Stimulated activated CD4-positive, alpha-beta T cell treated with anti-CD3 and anti-CD28 coated beads, TNF-alpha, amount 100 ng/mL, for 1 hour (primary cell): ENCODE results near the gene TNNC2.
"Not testable (repeated sequence)": the region's sequence is repeated elsewhere in the genome, so short reads cannot be mapped to it uniquely, and the experiment has no call there.

Source experiments
- DNase-seq, 3 donors: peaks; one replicate each; pipeline ENCODE4 v3.0.0-alpha.2; 2020; ENCODE audit warnings: low read depth in 3 of 3, low spot score in 1 of 3

Gene TNNC2

DNA sequence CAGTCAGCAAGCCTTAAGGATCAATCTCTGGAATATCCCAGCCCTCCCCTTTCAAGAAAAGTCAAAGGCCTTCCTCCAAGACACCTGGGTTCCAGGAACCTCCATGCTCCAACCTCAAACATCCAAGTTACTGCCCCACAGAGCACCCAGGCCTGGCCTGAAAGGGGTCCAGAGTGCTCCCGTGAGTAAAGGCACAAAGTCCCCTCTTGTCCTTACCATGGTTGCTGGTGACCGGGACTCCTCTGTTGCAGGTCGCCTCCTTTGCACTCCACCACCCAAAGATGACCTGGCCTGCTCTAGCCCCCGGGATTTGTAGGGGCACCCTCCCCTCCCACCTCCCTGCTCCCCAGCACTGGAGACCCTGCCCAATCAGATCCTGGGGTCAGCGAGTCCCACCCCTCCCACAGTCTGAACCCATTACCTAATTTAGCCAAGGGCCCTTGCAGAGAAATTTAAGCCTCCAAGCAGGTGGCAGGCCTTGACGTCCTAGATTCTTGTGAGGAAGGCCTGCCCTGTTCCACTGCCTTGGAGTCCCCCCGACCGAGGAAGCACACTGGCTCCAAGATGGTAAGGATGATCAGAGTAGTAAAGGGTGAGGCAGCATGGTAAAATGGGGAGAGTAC lies at the start of gene TNNC2:
TSS of gene TNNC2 (minus strand) at position 283 of the 623 bp plus-strand sequence. CDS start at position 219, 64 bp downstream.
- no peak for DNase-seq

GRCh38 chr20:45874576-45874975 lies 47.5 kb upstream of the TNNC2 start:
- no peak for DNase-seq

GRCh38 chr20:45874104-45874481 lies 47.0 kb upstream of the TNNC2 start:
- DNase-seq: not testable (repeated sequence)

DNA sequence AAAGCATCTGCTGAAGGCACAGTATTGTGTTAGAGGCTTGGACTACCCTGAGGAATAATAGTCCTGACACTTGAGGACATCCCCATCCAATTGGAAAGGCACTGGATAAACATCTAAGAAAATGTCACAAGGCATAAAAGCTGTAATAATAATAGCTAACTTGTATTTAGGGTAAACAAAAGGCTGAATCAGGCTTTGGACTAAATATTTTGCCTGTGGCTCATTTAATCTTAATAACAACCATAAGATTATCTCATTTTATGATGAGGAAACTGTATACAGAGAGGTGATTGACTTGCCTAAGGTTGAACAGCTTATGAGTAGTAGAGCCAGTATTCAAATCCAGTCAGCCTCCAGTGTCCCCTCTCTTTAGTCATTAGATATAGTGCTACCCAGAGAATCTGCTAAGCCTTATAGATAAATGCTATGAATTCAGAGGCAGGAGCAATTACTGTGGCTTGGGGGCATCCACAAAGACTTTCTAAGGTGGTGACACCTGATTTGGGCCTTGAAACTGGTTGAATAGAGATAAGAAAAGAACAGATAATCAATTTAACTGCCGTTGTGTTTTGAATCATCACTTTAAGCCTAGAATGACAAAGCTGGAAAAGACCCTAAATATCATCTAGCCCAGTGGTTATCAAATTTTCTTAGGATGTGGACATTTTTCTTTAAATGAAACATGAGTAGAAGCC lies 46.4 kb upstream of the TNNC2 start:
- no peak for DNase-seq

GRCh38 chr20:45872626-45873025 lies 45.5 kb upstream of the TNNC2 start:
- DNase-seq: no peak

GRCh38 chr20:45867819-45868176 lies 40.7 kb upstream of the TNNC2 start:
- DNase-seq: no peak

- DNase-seq: no peak
These were observed 40.2 kb upstream of the TNNC2 start for GRCh38 chr20:45867136-45867818.

DNA sequence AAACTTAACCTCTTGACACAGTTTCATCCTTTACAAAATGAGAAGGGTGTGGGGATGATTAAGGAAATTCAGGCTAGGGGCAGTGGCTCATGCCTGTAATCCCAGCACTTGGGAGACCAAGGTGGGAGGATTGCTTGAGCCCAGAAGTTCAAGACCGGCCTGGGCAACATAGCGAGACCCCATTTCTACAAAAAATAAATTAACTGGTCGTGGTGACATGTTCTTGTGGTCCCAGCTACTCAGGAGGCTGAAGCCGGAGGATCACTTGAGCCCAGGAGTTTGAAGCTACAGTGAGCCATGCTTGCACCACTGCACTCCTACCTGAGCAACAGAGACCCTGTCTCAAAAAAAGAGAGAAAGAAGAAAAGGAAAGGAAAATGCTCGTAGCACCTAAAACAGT lies 39.3 kb upstream of the TNNC2 start:
- no peak for DNase-seq

GRCh38 chr20:45863543-45864470 lies 36.7 kb upstream of the TNNC2 start:
- no peak for DNase-seq

DNA sequence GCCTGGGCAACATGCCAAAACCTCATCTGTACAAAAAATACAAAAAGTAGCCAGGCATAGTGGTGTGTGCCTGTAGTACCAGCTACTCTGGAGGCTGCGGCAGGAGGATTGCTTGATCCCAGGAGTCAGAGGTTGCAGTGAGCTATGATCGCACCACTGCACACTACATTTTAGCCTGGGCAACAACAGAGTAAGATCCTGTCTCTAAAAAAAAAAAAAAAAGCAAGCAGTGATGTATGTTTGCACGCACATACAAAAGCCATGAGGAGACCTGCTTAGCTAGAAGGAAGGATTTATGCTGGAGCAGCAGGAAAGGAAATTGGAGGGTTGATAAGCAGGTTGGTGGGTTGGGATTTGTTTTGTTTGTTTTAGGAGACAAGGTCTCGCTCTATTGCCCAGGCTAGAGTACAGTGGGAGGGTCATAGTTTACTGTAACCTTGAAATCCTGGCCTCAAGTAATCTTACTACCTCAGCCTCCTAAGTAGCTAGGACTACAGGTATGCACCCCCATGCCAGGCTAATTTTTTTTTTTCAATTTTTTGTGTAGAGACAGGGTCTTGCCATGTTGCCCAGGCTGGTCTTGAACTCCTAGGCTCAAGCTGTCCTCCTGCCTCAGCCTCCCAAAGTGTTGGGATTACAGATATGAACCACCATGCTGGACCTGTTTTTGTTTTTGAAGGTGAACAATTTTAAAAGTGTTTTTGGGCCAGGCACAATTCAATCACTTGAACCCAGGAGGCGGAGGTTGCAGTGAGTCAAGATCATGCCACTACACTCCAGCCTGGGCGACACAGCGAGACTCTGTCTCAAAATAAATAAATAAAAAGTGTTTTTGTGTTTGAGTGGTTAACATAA lies 34.3 kb upstream of the TNNC2 start:
- no peak for DNase-seq

- no peak for DNase-seq
These were observed 33.6 kb upstream of the TNNC2 start for GRCh38 chr20:45860560-45861220.

DNA sequence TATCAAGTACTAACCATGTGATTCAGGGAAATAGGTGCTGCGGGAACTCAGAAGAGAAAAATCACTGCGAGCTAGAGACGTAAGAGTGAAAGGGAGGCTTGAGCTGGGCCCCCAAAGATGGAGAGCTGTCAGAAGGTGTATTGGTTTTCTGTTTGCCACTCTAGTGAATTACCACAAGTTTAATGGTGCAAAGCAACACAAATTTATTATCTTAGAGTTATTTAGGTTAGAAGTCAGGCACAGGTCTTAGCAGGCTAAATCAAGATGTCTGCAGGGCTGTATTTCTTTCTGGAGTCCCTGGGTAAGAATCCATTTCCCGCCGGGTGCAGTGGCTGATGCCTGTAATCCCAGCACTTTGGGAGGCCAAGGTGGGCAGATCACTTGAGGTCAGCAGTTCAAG lies 32.8 kb upstream of the TNNC2 start:
- no peak for DNase-seq

- no peak for DNase-seq
These were observed 30.7 kb upstream of the TNNC2 start for GRCh38 chr20:45857882-45858216.

DNA sequence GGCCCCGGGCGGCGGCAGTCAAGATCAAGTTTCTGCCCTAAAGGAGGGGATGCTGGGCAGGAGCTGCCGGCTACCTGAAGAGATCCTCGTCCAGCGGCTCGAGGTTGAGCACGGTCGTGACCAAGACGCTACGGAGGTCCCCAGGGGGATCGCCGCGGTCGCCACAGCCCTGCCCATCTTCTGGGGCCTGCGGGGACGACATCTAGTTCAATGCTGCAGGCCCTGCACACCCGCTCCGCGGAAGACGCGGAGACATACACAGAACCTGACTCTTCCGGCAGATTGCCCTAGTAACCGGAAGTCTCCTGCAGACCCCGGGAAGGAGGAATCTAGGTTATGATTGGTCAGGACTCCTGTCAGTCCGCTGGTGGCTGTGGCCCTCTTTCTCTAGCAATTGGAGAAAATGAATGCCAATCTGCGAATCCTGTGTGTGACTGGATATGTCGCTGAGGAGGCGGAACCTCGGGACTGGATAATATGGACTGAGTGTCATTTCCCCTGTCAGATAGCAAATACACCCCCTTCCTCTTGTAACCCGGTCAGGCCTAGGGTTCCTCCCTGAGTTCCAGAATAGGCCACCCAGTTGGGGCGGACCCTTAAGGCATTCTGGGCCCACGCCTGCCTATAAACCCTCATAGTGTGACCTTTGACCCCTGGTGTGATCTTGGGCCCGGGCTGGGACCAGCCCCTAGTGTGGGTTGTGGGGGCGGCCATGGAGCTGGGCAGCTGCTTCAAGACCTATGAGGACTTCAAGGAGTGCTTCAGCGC lies 30.2 kb upstream of the TNNC2 start, which contains the start of the genes ACOT8 and ZSWIM3:
TSS of gene ACOT8 (minus strand) at position 279 of the 768 bp plus-strand sequence. CDS start at position 202, 77 bp downstream.
TSS of gene ZSWIM3 (plus strand) at position 501 of the 768 bp plus-strand sequence. CDS start at position 713, 212 bp downstream.
- DNase-seq: peak; percentile 60 to 93 (median 87)

DNA sequence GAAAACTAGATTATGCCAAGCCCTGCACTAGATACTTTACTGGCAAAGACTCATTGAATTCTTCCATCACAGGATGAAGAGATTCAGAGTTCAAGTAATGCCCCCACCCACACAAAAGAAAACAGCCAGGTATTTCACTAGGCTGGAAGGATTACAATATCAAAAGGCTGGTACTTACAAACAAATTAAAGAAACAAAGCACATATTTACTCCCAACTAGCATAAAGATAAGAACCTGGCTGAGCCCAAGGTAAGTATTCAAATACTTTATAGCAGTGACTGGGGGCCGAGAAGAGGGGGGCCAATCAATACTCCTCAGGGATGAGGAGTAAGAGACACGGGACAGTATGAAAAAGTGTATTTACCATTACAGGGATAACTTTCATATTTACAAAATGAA lies 26.4 kb upstream of the TNNC2 start:
- DNase-seq: no peak

DNA sequence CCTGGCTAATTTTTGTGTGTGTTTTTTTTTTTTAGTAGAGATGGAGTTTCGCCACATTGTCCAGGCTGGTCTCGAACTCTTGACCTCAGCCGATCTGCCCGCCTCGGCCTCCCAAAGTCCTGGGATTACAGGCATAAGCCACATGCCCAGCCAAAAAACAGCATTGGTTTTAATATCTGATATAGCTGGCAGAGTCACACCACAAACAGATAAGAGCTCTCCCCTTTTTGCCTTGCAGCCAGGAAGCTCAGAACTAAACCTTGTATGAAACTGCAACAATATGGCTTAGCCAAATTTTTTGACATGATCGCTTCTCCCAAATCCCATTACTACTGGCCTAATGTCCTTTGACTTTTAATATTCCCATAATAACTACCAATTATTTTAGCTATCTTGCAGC lies 25.2 kb upstream of the TNNC2 start:
- no peak for DNase-seq

GRCh38 chr20:45851501-45851900 lies 24.4 kb upstream of the TNNC2 start:
- no peak for DNase-seq

GRCh38 chr20:45850926-45851325 lies 23.8 kb upstream of the TNNC2 start:
- no peak for DNase-seq

- no peak for DNase-seq
These were observed 23.1 kb upstream of the TNNC2 start for GRCh38 chr20:45850238-45850637.
